H9 (cell line): ENCODE measurements around the gene MGAT5. TPM values are rescaled to one million over a fixed set of nuclear protein-coding genes. Genes with fewer than 3 reads are reported as not detected.
A peak's percentile ranks its signal among the peaks of the same experiment; 100 is the strongest.

Experiments
- DNase-seq: peaks from one replicate; pipeline ENCODE4 v3.0.0-alpha.2; 2017
- H2AFZ ChIP-seq: one replicate; pipeline ENCODE4 v1.6.1; 2013; ENCODE audit warnings: mild to moderate bottlenecking, low read length, control low read depth, moderate library complexity
- H2AK5ac ChIP-seq: 2 replicates; pipeline ENCODE4 v1.6.1; 2013; ENCODE audit warnings: low read length, control low read depth, mixed read lengths; ENCODE audit not compliant: insufficient read length
- H2BK120ac ChIP-seq: one replicate; pipeline ENCODE4 v1.6.1; 2013; ENCODE audit warnings: low read depth, mild to moderate bottlenecking, low read length, control low read depth, inconsistent platforms; ENCODE audit not compliant: poor library complexity, severe bottlenecking
- H2BK12ac ChIP-seq: 2 replicates; pipeline ENCODE4 v1.6.1; 2013; ENCODE audit warnings: low read length, control low read depth, mixed read lengths, low read depth; ENCODE audit not compliant: insufficient read length
- H2BK15ac ChIP-seq: 2 replicates; pipeline ENCODE4 v1.6.1; 2013; ENCODE audit warnings: low read depth, low read length, control low read depth
- H2BK20ac ChIP-seq: one replicate; pipeline ENCODE4 v1.6.1; 2013; ENCODE audit warnings: low read depth, mild to moderate bottlenecking, low read length, control low read depth, inconsistent platforms; ENCODE audit not compliant: poor library complexity, severe bottlenecking
- H2BK5ac ChIP-seq: 2 replicates; pipeline ENCODE4 v1.6.1; 2013; ENCODE audit warnings: low read length, control low read depth, mixed read lengths; ENCODE audit not compliant: insufficient read length
- H3K14ac ChIP-seq: 2 replicates; pipeline ENCODE4 v1.6.1; 2013; ENCODE audit warnings: low read length, control low read depth; ENCODE audit not compliant: insufficient read depth
- H3K18ac ChIP-seq: 2 replicates; pipeline ENCODE4 v1.6.1; 2013; ENCODE audit warnings: low read depth, mild to moderate bottlenecking, mixed read lengths, low read length, control low read depth; ENCODE audit not compliant: insufficient read length
- H3K23ac ChIP-seq: 2 replicates; pipeline ENCODE4 v1.6.1; 2013; ENCODE audit warnings: low read length, control low read depth, mixed read lengths, low read depth; ENCODE audit not compliant: insufficient read length
- H3K23me2 ChIP-seq: 2 replicates; pipeline ENCODE4 v1.6.1; 2013; ENCODE audit warnings: low read depth, mild to moderate bottlenecking, mixed read lengths, low read length, control low read depth; ENCODE audit not compliant: insufficient read length, poor library complexity, severe bottlenecking
- H3K27ac ChIP-seq: 2 replicates; pipeline ENCODE4 v1.5.1; 2013; ENCODE audit warnings: low read length, control low read depth, mixed read lengths, low read depth; ENCODE audit not compliant: insufficient read length
- H3K27me3 ChIP-seq: 2 replicates; pipeline ENCODE4 v1.6.1; 2013; ENCODE audit warnings: low read length, control low read depth, inconsistent platforms; ENCODE audit not compliant: insufficient read depth
- H3K4ac ChIP-seq: 2 replicates; pipeline ENCODE4 v1.6.1; 2013; ENCODE audit warnings: low read depth, mild to moderate bottlenecking, control low read depth, inconsistent platforms, low read length, moderate library complexity
- H3K4me1 ChIP-seq: 2 replicates; pipeline ENCODE4 v1.6.1; 2013; ENCODE audit warnings: low read length, control low read depth, inconsistent platforms; ENCODE audit not compliant: insufficient read depth
- H3K4me2 ChIP-seq: 2 replicates; pipeline ENCODE4 v1.6.1; 2013; ENCODE audit warnings: low read length, control low read depth, mixed read lengths; ENCODE audit not compliant: insufficient read length, insufficient read depth
- H3K56ac ChIP-seq: 2 replicates; pipeline ENCODE4 v1.6.1; 2013; ENCODE audit warnings: low read depth, mild to moderate bottlenecking, mixed read lengths, low read length, control low read depth; ENCODE audit not compliant: insufficient read length
- H3K79me1 ChIP-seq: 2 replicates; pipeline ENCODE4 v1.6.1; 2013; ENCODE audit warnings: low read depth, mild to moderate bottlenecking, moderate library complexity, low read length, control low read depth, inconsistent platforms; ENCODE audit not compliant: insufficient read depth, poor library complexity, severe bottlenecking
- H3K79me2 ChIP-seq: 2 replicates; pipeline ENCODE4 v1.6.1; 2013; ENCODE audit warnings: low read length, control low read depth, inconsistent platforms; ENCODE audit not compliant: insufficient read depth
- H3K9ac ChIP-seq: 2 replicates; pipeline ENCODE4 v1.6.1; 2013; ENCODE audit warnings: low read length, control low read depth, mixed read lengths; ENCODE audit not compliant: insufficient read length; ENCODE audit errors: extremely low read depth
- H3K9me3 ChIP-seq: one replicate; pipeline ENCODE4 v1.6.1; 2013; ENCODE audit warnings: low read depth, low read length, inconsistent platforms; ENCODE audit not compliant: control insufficient read depth
- H3T11ph ChIP-seq: one replicate; pipeline ENCODE4 v1.6.1; 2013; ENCODE audit warnings: mild to moderate bottlenecking, low read length, control low read depth, inconsistent platforms
- H4K20me1 ChIP-seq: one replicate; pipeline ENCODE4 v1.6.1; 2013; ENCODE audit not compliant: control insufficient read depth, insufficient read length, insufficient read depth
- H4K5ac ChIP-seq: 2 replicates; pipeline ENCODE4 v1.6.1; 2013; ENCODE audit warnings: low read depth, mild to moderate bottlenecking, mixed read lengths, low read length, control low read depth; ENCODE audit not compliant: insufficient read length
- H4K8ac ChIP-seq: replicated peaks from 2 replicates; pipeline ENCODE4 v1.6.1; 2013; ENCODE audit warnings: low read length, control low read depth, mixed read lengths, low read depth; ENCODE audit not compliant: insufficient read length
- H4K91ac ChIP-seq: 2 replicates; pipeline ENCODE4 v1.6.1; 2013; ENCODE audit warnings: low read depth, mild to moderate bottlenecking, moderate library complexity, mixed read lengths, low read length, control low read depth; ENCODE audit not compliant: insufficient read length
- H3K27ac Mint-ChIP-seq, 3 experiments: 2 replicates in 2 of 3; 3 replicates in 1 of 3; pipeline ENCODE4 v1.8.0; 2020 to 2021; ENCODE audit warnings: mixed read lengths in 3 of 3, mild to moderate bottlenecking in 1 of 3, moderate library complexity in 1 of 3
- H3K27me3 Mint-ChIP-seq: 2 replicates; pipeline ENCODE4 v1.8.0; 2021; ENCODE audit warnings: low read depth, mild to moderate bottlenecking, moderate library complexity, mixed read lengths
- H3K36me3 Mint-ChIP-seq, 3 experiments: 2 replicates in 2 of 3; 3 replicates in 1 of 3; pipeline ENCODE4 v1.8.0; 2020 to 2021; ENCODE audit warnings: low read depth in 3 of 3, mixed read lengths in 3 of 3; ENCODE audit not compliant: insufficient read depth in 1 of 3
- H3K4me1 Mint-ChIP-seq, 2 experiments: 2 replicates each; pipeline ENCODE4 v1.8.0; 2020; ENCODE audit warnings: mixed read lengths in 2 of 2
- H3K4me3 Mint-ChIP-seq, 2 experiments: 2 replicates in 1 of 2; 3 replicates in 1 of 2; pipeline ENCODE4 v1.8.0; 2020 to 2021; ENCODE audit warnings: mild to moderate bottlenecking in 2 of 2, mixed read lengths in 2 of 2, moderate library complexity in 1 of 2
- H3K9me3 Mint-ChIP-seq, 2 experiments: 2 replicates in 1 of 2; 3 replicates in 1 of 2; pipeline ENCODE4 v1.8.0; 2020; ENCODE audit warnings: mild to moderate bottlenecking in 2 of 2, mixed read lengths in 2 of 2, moderate library complexity in 1 of 2
- CTCF ChIP-seq: fragments of 200-600 bp; sonication (generic); conservative IDR thresholded peaks from 3 replicates; pipeline ENCODE4 v1.8.0; 2021; ENCODE audit warnings: antibody characterized with exemption, mild to moderate bottlenecking
- WGBS: extraction: QIAGEN DNeasy Blood & Tissue Kit; methylation state at CpG from one replicate; pipeline ENCODE4 v1.1.7; 2013; ENCODE audit warnings: missing lambda C conversion rate, low lambda C conversion rate, mixed read lengths; ENCODE audit not compliant: insufficient read length; ENCODE audit errors: extremely low coverage; 5-methylcytosine and 5-hydroxymethylcytosine counted together
- total RNA-seq: library from RNA; stranded (reverse); gene quantifications from 2 replicates; pipeline ENCODE4 v1.2.1, GENCODE V29; 2021

The MGAT5 gene
- total RNA-seq, 1 experiment from 2014 or later = 25.7 TPM

GRCh38 chr2:134482766-134483340 lies 229.0 kb downstream of the MGAT5 start:
- Histone ChIP-seq H4K20me1 (no peaks in the 10 kb centered on the region), H3K4me2 (no peak overlapping the region), H2BK120ac (no peak overlapping the region), H3K27me3 (no peaks in the 10 kb centered on the region), H4K5ac (no peak overlapping the region), H2BK12ac (no peak overlapping the region), H3K56ac (no peak overlapping the region), H2AK5ac (no peak overlapping the region), H3K14ac (peak overlapping the region; percentile 46; the same call in 1 of the 2 replicates), H3K79me1 (no peaks in the 10 kb centered on the region), H3K4me1 (no peaks in the 10 kb centered on the region), H3K27ac (no peak overlapping the region), H4K8ac (no peak overlapping the region), H3K79me2 (no peaks in the 10 kb centered on the region), H2BK15ac (no peak overlapping the region), H3K4ac (no peak overlapping the region), H2AFZ (no peak overlapping the region), H3T11ph (no peak overlapping the region), H3K9me3 (no peaks in the 10 kb centered on the region), H3K23me2 (no peaks in the 10 kb centered on the region), H3K18ac (no peak overlapping the region), H3K23ac (no peak overlapping the region), H4K91ac (no peak overlapping the region), H2BK5ac (no peak overlapping the region), H2BK20ac (no peak overlapping the region), H3K9ac (no peak overlapping the region)
- no peaks in the 10 kb centered on the region for H3K9me3 Mint-ChIP-seq
- no peaks in the 10 kb centered on the region for H3K36me3 Mint-ChIP-seq
- no CpG with 5 or more reads among the region's 15 CpGs for WGBS
- TF ChIP-seq CTCF = no peak
- H3K27ac Mint-ChIP-seq = peak overlapping the region in 1 of 3 experiments; percentile 75; a peak in 1 of 7 replicates
- no peak for DNase-seq
- H3K27me3 Mint-ChIP-seq = no peaks in the 10 kb centered on the region
- no peak overlapping the region for H3K4me3 Mint-ChIP-seq
- H3K4me1 Mint-ChIP-seq = no peaks in the 10 kb centered on the region
